Activated naive CD8-positive, alpha-beta T cell treated with anti-CD3 and anti-CD28 coated beads, Interleukin-2, amount 50 U/mL, for 24 hours (primary cell): ENCODE data around the gene CD83.
"Not testable (repeated sequence)": the region's sequence is repeated elsewhere in the genome, so short reads cannot be mapped to it uniquely, and the experiment has no call there.

Experiments
- ATAC-seq: fragments of 150-1000 bp; cut with Tn5 transposase; one replicate; pipeline ENCODE4 v1.10.0; 2021
- DNase-seq: peaks from one replicate; pipeline ENCODE4 v3.0.0; 2021
- H3K27ac Mint-ChIP-seq: one replicate; pipeline ENCODE4 v1.8.0; 2021; ENCODE audit warnings: mild to moderate bottlenecking, mixed read lengths
- H3K27me3 Mint-ChIP-seq: one replicate; pipeline ENCODE4 v1.8.0; 2021; ENCODE audit warnings: mixed read lengths
- H3K36me3 Mint-ChIP-seq: one replicate; pipeline ENCODE4 v1.8.0; 2021; ENCODE audit warnings: low read depth, mixed read lengths
- H3K4me1 Mint-ChIP-seq: one replicate; pipeline ENCODE4 v1.8.0; 2021; ENCODE audit warnings: mixed read lengths
- H3K4me3 Mint-ChIP-seq: one replicate; pipeline ENCODE4 v1.8.0; 2021; ENCODE audit warnings: mild to moderate bottlenecking, moderate library complexity, mixed read lengths
- H3K9me3 Mint-ChIP-seq: one replicate; pipeline ENCODE4 v1.8.0; 2021; ENCODE audit warnings: mixed read lengths

CD83 gene

DNA sequence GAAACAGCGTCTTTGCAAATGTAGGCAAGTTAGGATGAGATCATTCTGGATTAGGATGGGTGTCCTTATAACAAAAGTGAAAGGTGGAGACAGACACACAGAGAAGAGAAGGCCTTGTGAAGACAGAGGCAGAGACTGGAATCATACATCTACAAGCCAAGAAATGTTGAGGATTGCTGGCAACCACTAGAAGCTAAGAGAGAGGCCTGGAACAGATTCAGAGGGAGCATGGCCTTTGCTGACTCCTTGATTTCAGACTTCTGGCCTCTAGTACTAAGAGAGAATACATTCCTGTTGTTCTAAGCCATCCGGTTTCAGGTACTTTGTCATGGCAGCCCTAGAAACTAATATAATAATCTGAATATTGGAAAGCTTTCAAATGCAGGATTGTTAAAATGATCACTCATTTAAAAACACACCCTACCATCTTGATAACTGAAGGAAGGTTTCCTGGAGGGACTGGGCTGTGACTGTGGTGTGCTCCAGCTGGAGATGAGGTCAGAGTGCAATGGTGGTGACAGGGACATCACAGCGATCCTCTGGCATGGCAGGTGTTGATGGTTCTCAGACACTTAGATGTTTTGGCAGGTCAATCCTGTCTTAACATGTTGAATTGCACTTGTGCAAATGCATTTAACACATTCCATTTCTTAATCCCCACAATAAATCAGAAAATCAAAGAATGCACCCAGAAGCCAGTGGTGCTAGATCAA, 25.1 kb downstream of the CD83 start:
- no peak overlapping the region for H3K4me3 Mint-ChIP-seq
- ATAC-seq (no peak), DNase-seq (no peak)
- no peaks in the 10 kb centered on the region for H3K9me3 Mint-ChIP-seq
- peaks cover 6% of the 10 kb centered on the region for H3K4me1 Mint-ChIP-seq
- no peak overlapping the region for H3K27ac Mint-ChIP-seq
- H3K36me3 Mint-ChIP-seq: peaks cover 2% of the 10 kb centered on the region
- H3K27me3 Mint-ChIP-seq: no peaks in the 10 kb centered on the region

GRCh38 chr6:14143305-14143704, 25.7 kb downstream of the CD83 start:
- Mint-ChIP-seq H3K4me1 (peaks cover 6% of the 10 kb centered on the region), H3K36me3 (peaks cover 2% of the 10 kb centered on the region), H3K4me3 (no peak overlapping the region), H3K27me3 (no peaks in the 10 kb centered on the region), H3K27ac (no peak overlapping the region), H3K9me3 (no peaks in the 10 kb centered on the region)
- DNase-seq (no peak), ATAC-seq (no peak)

DNA sequence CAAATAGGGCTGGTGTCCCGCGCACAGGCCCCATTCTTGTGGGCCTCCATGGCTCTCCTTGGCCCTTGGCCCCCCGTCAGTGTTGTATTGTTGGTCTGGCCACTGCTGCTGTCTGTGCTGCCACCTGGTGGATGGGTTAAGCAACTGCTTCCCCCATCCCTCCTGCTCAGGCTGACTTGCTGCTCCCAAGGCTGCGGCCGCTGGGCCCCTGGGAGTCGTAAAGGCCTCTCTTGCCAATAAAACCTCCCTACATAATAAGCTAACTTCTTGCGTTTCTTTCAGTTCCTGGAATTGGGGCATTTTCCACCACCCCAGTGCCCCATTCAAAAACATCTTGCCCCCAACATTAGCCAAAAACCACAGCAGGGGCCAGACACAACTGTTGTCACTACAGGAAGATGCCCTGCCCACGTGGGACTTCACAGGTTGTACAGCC, 27.1 kb downstream of the CD83 start:
- Mint-ChIP-seq H3K4me3 (no peak overlapping the region), H3K9me3 (no peaks in the 10 kb centered on the region)
- ATAC-seq: peak; percentile 87

DNA sequence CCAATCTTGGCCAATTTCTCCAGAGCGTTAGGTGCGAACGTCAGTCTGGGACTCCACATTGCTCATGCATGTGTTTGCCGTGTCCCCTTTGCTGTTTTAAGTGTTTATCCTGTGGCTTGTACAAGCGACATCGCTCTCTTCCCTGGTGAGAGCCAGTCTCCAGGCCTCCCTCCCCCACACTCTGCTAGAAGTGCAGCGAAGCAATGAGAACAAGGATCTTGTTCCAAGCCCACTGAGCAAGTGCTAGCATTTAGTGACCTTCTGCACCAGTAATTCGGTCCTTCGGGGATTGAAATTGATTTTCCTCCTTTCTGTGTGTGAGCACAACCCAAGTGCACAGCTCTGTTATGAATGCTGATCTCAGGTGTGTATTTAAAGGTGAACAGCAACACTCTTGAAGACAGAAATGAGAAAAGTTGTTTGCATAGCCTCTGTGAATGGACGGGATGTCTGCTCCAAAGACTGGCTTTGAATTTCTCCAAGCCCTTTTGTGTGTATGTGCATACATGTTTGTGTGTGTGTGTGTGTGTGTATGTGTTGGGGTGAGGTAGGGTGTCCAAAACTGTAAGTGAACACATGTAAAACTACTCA, 29.0 kb downstream of the CD83 start:
- Mint-ChIP-seq H3K4me3 (no peak overlapping the region), H3K27me3 (no peaks in the 10 kb centered on the region), H3K27ac (no peak overlapping the region), H3K9me3 (no peaks in the 10 kb centered on the region), H3K36me3 (no peaks in the 10 kb centered on the region), H3K4me1 (peaks cover 12% of the 10 kb centered on the region)
- no peak for DNase-seq
- ATAC-seq: no peak

More for the DNA sequence above, 27.1 kb downstream of the CD83 start:
- Mint-ChIP-seq H3K4me1 (peaks cover 12% of the 10 kb centered on the region), H3K27ac (no peak overlapping the region), H3K36me3 (peaks cover 1% of the 10 kb centered on the region), H3K27me3 (no peaks in the 10 kb centered on the region)
- peak; percentile 82 for DNase-seq

DNA sequence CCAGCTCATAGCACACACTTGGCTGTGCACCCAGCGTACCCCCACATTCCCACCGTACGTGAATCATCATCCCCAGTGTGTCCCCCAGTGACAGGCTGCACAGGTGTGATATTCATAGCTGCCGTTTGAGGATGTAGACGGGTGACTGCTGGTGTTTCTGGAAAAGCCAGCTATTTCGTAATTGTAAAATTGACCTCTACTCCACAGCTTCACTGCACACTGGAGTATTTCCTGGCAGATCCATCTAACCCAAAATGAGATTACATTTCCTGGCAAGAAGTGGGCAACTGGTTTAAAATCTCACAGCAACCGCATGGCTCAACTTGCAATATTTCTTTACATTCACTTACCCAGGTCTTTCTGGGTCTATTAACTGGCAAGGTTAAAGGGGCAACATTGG, 30.3 kb downstream of the CD83 start:
- Mint-ChIP-seq H3K4me3 (no peak overlapping the region), H3K27ac (no peak overlapping the region), H3K36me3 (no peaks in the 10 kb centered on the region), H3K4me1 (peaks cover 12% of the 10 kb centered on the region), H3K27me3 (no peaks in the 10 kb centered on the region), H3K9me3 (no peaks in the 10 kb centered on the region)
- no peak for DNase-seq
- ATAC-seq: no peak

GRCh38 chr6:14148471-14148870, 30.9 kb downstream of the CD83 start:
- Mint-ChIP-seq H3K9me3 (no peaks in the 10 kb centered on the region), H3K4me1 (peaks cover 12% of the 10 kb centered on the region), H3K27me3 (no peaks in the 10 kb centered on the region), H3K27ac (no peak overlapping the region), H3K36me3 (no peaks in the 10 kb centered on the region), H3K4me3 (no peak overlapping the region)
- DNase-seq (no peak), ATAC-seq (no peak)

DNA sequence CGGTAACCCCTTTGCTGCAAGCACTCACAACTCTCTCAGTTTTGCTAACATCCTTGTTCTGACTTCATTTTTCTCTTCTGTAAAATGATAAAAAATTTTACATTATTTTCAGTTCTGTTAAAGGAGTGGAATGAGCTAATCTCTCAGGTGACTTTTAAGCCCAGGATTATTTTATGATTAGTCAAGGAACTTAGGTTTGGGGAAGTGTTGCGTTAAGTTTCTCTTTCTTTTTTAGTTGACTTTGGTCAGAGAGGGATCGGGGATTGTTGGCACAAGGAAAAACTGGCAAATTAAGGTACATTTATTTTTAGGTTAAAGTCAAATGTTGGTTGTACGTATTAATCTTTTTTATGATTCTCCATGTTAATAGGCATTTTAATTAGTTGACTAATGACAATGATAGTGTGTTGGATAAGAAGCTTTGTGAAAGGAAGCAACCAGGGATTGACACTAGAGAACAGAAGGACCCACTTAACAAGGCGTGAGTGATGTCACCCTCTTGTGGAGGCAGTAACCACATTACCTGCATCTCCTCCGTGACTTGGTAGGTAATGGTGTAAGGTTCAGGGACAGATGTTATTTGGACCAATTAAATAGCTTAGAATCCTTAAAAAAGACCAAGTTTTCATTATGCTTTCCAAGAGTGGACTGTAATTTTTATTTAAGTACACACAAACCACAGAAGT, 31.6 kb downstream of the CD83 start:
- H3K27ac Mint-ChIP-seq: peak overlapping the region; percentile 34

DNA sequence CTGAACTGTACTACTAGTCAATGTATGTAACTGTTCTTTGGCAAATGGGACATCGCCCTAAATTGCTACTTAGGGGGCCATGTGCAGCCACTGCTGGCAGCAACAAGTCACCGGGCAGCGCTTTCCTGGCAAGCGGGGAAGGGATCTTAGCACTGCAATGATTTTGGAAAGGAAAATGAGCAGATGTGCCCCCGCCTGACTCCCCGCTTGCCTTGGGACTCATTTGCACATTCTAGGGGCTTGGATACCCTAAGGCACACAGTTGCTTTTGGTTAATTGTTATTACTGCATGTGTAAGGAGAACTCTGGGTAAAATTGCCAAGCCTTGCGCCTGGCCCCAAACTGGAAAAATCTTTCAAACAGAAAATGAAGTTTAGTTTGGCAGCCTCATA, 32.2 kb downstream of the CD83 start:
- peaks cover 9% of the 10 kb centered on the region for H3K4me1 Mint-ChIP-seq
- no peak overlapping the region for H3K27ac Mint-ChIP-seq
- no peaks in the 10 kb centered on the region for H3K36me3 Mint-ChIP-seq

More for the DNA sequence above, 31.6 kb downstream of the CD83 start:
- ATAC-seq (no peak), DNase-seq (no peak)
- Mint-ChIP-seq H3K36me3 (no peaks in the 10 kb centered on the region), H3K4me1 (peaks cover 12% of the 10 kb centered on the region), H3K4me3 (no peak overlapping the region), H3K27me3 (no peaks in the 10 kb centered on the region), H3K9me3 (no peaks in the 10 kb centered on the region)

DNA sequence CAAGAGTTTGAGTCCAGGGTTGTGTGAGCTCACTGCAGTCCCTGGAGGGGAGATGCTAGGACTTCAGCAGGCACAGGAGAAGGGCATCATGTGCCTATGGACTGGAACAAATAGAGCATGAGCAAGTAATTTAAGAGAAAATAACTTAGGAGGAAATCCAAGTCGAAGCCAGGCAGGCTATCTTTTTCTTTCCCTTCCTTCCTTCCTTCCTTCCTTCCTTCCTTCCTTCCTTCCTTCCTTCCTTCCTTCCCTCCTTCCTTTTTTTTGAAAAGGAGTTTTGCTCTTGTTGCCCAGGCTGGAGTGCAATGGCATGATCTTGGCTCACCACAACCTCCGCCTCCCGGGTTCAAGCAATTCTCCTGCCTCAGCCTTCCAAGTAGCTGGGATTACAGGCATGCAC, 33.7 kb downstream of the CD83 start:
- not testable (repeated sequence) for ATAC-seq, H3K9me3 Mint-ChIP-seq, DNase-seq, H3K4me1 Mint-ChIP-seq, H3K27ac Mint-ChIP-seq, H3K36me3 Mint-ChIP-seq, H3K4me3 Mint-ChIP-seq, H3K27me3 Mint-ChIP-seq

More for the DNA sequence above, 32.2 kb downstream of the CD83 start:
- DNase-seq: no peak
- H3K4me3 Mint-ChIP-seq: no peak overlapping the region
- H3K9me3 Mint-ChIP-seq: no peaks in the 10 kb centered on the region
- ATAC-seq: no peak
- H3K27me3 Mint-ChIP-seq: no peaks in the 10 kb centered on the region

GRCh38 chr6:14151773-14152172, 34.2 kb downstream of the CD83 start:
- no peaks in the 10 kb centered on the region for H3K36me3 Mint-ChIP-seq
- DNase-seq (no peak), ATAC-seq (no peak)
- H3K27ac Mint-ChIP-seq: no peak overlapping the region
- peaks cover 6% of the 10 kb centered on the region for H3K4me1 Mint-ChIP-seq
- H3K4me3 Mint-ChIP-seq: no peak overlapping the region
- no peaks in the 10 kb centered on the region for H3K27me3 Mint-ChIP-seq
- H3K9me3 Mint-ChIP-seq: no peaks in the 10 kb centered on the region

- H3K27me3 Mint-ChIP-seq: no peaks in the 10 kb centered on the region
- H3K27ac Mint-ChIP-seq: no peak overlapping the region
- ATAC-seq: no peak
- H3K9me3 Mint-ChIP-seq: no peaks in the 10 kb centered on the region
- no peak overlapping the region for H3K4me3 Mint-ChIP-seq
- no peaks in the 10 kb centered on the region for H3K36me3 Mint-ChIP-seq
- peaks cover 6% of the 10 kb centered on the region for H3K4me1 Mint-ChIP-seq
- no peak for DNase-seq
Observed at GRCh38 chr6:14153228-14153627, 35.7 kb downstream of the CD83 start.

DNA sequence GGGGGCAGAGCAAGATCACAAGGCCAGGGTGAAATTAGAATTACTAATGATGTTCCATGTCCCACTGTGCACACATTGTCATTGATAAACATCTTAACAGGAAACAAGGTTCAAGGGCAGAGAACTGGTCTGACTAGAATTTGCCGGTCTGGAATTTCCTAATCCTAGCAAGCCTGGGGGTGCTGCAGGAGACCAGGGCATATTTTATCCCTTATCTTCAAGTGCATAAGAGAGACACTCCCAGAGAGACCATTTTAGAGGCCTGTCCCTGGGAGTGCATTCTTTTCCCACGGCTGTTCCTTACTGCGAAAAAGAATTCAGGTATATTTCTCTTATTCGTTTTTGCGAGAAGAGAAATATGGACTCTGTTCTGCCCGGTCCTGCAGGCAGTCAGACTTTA, 41.5 kb downstream of the CD83 start:
- Mint-ChIP-seq H3K27me3 (no peaks in the 10 kb centered on the region), H3K4me3 (no peak overlapping the region), H3K9me3 (peaks cover 6% of the 10 kb centered on the region), H3K36me3 (no peaks in the 10 kb centered on the region), H3K4me1 (no peaks in the 10 kb centered on the region), H3K27ac (no peak overlapping the region)
- ATAC-seq: no peak
- DNase-seq: no peak

DNA sequence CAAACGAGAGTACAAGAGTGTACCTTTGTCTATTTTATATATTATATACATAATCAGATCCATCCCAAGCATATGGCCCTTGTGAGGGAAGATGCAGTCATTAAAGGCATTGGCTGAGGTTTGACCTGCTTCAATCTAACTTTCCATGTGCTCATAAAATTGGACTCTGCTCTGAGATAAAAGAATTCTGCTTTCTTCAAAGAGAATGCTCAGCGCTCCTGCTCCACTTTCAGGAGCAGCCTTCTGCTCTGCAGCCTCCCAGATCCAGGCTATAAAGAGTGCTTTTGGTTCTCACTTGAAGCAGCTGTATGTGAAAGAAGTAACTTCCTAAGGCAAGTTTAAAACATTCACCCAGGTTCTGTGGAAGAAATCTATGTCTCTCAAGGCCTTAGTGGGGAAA, 45.3 kb downstream of the CD83 start:
- Mint-ChIP-seq H3K9me3 (peaks cover 9% of the 10 kb centered on the region), H3K27me3 (no peaks in the 10 kb centered on the region), H3K4me3 (no peak overlapping the region), H3K27ac (no peak overlapping the region), H3K4me1 (no peaks in the 10 kb centered on the region), H3K36me3 (peaks cover 3% of the 10 kb centered on the region)
- no peak for ATAC-seq
- DNase-seq: no peak

GRCh38 chr6:14165091-14165490, 47.5 kb downstream of the CD83 start:
- Mint-ChIP-seq H3K27me3 (no peaks in the 10 kb centered on the region), H3K36me3 (peaks cover 13% of the 10 kb centered on the region)

GRCh38 chr6:14166839-14167238, 49.3 kb downstream of the CD83 start:
- Mint-ChIP-seq H3K9me3 (peaks cover 41% of the 10 kb centered on the region), H3K36me3 (peaks cover 13% of the 10 kb centered on the region), H3K27ac (no peak overlapping the region), H3K27me3 (no peaks in the 10 kb centered on the region), H3K4me1 (no peaks in the 10 kb centered on the region), H3K4me3 (no peak overlapping the region)
- ATAC-seq (no peak), DNase-seq (no peak)

More at GRCh38 chr6:14165091-14165490, 47.5 kb downstream of the CD83 start:
- H3K9me3 Mint-ChIP-seq: peaks cover 24% of the 10 kb centered on the region
- no peak overlapping the region for H3K27ac Mint-ChIP-seq
- no peak overlapping the region for H3K4me3 Mint-ChIP-seq
- DNase-seq (no peak), ATAC-seq (no peak)
- H3K4me1 Mint-ChIP-seq: no peaks in the 10 kb centered on the region
